GM12874 (cell line): ENCODE results near the gene MYO1A.

Source experiments
- CTCF ChIP-seq: IDR thresholded peaks from 2 replicates; pipeline ENCODE4 v1.5.1; 2011; ENCODE audit warnings: low read depth, mild to moderate bottlenecking, control low read depth, low read length, moderate library complexity; ENCODE audit not compliant: insufficient read depth

MYO1A gene

GRCh38 chr12:56980268-56980667 lies 69.7 kb downstream of the MYO1A start:
- TF ChIP-seq CTCF: no peak

- no peak for TF ChIP-seq CTCF
Measured at GRCh38 chr12:56979628-56980027, 70.3 kb downstream of the MYO1A start.
